Renal cortex interstitium (tissue), 11 donors: ENCODE data around the gene KCNT2. TPM values are rescaled to one million over a fixed set of nuclear protein-coding genes. Genes with fewer than 3 reads are reported as not detected.

ENCODE experiments used
- DNase-seq, 11 donors: peaks; one replicate each; pipeline ENCODE4 v3.0.0-alpha.2; 2013; ENCODE audit warnings: low read depth in 9 of 11, low spot score in 4 of 11; ENCODE audit errors: extremely low read depth in 1 of 11
- polyA plus RNA-seq, 3 donors: library from polyadenylated mRNA; unstranded; fragments of 120-200 nt; gene quantifications; one replicate each; pipeline ENCODE4 v1.2.1, GENCODE V29; 2013; ENCODE audit not compliant: insufficient read length in 3 of 3

KCNT2 gene
- polyA plus RNA-seq, 3 donors = 8.2 to 12.2 (median 11.2) TPM

DNA sequence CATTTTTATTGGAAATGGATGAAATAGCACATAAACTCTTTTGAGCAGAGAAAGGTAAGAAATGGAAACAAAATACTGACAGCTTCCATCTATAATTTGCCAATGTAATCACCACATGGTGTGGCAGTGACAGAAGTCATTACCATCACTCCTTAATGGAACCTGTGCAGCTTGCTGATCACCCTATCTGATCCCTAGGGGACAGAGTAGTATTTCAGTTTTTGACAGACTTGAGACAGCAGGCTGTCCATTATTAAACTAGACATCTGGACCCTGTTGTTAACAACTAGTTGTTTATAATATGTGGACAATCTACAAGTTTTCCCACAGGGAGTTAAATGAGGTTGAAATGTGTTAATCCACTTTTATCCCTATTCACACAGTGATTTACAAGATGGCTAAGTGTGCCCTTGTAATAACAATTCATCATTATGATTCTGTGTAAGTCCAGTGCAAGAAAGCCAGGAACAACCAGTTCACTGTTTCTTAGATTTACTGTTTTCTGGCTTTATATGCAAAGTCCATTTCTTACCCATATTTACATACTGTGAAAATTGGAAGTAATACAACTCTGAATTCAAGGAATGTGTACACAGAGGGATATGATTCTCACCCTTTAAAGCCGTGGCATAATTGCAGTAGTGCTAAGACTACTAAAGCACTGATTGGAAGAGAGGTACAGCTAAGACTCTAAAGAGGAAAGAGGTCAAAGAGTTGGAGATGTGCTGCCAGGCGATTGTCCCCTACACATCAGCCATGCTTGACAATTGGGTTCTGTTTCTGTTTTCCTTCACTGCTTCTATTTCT, 9.1 kb downstream of the KCNT2 start:
- no peak for DNase-seq

DNA sequence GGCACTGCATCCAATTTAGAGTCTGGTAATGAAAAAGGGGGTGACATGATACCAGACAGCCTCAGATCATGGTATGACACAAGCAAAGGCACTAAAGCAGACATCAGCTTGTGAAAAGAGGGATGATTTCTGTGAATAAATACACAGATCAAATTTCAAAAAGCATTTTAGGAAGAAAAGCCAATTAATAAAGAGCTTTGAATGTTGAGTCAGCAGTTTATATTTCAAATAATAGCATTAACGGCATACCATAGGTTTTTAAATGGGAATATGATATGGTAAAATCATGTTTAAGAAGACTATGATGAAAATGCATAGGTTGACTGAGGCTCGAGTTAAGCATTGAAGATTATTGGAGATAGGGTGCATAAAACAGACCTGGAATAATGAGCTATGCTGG, 13.5 kb downstream of the KCNT2 start:
- DNase-seq = no peak

DNA sequence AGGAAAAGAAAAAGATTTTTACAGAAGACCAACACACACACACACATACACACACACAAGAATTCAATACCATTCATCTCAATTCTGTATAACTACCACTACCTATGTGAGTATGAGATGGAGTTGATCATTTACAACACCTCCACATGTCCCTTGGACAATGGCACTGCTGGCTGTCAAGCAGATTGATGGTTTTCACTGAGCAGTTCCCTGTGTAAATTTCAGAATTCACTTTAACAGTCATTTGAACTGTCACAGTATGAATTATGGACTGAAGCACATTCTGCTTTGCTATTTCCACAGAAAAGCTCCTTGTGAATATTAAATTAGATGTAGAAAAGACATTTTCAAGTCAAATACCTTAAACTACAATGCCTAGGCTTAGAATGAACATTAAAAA, 14.3 kb downstream of the KCNT2 start:
- no peak for DNase-seq

DNA sequence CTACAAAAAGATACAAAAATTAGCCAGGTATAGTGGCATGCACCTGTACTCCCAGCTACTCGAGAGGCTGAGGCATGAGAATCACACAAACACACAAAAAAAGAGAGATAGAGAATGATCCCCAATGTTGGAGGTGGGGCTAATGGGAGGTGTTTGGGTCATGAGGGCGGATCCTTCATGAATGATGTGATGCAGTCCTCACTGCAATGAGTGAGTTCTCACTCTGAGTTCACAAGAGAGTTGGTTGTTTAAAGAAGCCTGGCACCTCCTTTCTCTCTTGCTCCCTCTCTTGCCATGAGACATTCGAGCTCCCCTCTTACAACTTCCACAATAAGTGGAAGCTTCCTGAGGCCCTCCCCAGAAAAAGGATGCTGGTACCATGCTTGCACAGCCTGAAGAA, 17.3 kb downstream of the KCNT2 start:
- DNase-seq = no peak

DNA sequence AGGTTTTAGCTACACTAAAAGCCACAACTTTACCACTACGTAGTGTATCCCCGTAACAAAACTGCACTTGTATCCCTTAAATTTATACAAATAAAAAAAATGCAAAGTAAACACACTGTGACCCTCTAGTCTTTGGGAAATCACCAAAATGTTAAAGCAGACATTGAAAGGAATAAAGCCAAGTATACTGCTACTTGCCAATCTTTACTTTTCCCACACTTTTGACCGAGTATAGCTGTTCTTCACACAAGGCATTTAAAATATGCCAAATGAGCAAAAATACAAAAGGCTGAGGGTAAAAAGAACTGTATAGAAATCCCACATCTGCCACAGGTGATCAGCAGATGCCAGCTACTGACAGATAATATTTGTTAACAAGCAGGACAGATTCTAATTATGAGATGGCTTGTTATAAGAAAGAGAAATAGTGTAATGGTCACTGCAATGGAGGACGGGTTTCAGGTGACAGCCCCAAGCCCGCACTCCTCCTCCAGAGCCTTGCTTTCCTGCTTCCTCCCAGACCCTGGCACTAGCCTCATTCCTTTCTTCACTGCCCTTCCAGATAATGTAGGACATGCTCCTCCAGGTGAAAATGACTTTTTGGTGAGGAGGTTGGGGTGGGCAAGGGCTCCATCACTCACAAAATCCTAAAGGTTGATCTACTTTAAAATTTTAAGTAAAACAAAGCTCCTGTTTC, 18.1 kb downstream of the KCNT2 start:
- no peak for DNase-seq

DNA sequence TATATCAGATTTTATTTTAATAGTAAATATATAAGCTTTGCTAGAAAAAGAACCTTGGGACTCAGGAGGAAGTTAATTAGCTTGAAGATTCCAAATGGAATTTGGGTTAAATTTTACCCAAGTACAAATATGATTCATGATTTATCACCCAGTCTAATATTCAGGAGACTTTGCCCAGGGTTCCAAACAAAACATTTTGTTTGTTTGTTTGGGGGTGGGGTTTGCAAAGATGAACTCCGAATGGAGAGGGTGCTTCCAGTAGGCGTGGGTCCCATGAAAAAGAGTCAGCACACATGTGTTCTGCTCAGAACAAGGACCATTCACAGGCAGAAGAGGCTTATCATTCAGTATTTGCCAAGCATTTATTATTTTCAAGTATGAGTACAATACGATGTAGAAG, 23.5 kb downstream of the KCNT2 start:
- DNase-seq = no peak

DNA sequence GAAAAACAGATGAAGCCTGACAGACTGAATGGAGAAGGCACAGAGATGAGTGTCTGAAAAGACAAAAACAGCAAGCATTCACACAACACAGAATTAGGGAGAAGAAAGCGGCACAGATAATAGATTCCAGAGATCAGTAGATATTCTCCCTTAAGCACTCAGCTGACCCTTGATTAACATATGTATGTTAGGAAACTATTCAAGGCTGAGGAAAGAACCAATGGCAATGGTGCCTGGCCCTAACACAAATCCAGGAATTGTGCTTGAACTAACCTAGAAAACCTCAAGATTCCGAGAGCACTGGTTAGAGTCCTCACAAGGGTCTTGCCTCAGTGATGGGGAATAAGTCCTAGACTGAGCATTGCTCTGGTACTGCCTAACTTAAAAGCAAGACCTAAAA, 30.9 kb downstream of the KCNT2 start:
- DNase-seq = no peak

DNA sequence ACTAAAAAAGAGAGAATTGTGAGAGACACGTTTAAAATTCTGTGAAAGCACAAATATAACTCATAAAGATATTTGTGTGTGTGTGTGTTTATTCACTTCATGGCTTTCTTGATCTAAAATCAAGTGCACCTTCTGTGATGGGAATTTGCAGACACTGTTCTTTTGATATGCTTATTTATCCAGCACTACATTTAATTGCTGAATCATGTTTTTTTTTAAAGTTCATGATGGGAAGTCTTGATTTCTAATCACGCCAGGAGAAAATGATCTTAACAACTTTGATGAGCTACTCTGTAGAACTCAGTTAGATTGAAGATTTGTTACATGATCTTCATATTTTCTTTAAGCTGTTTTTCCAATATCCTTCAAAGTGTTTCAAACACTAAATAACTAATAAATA, 35.0 kb downstream of the KCNT2 start:
- DNase-seq = no peak

DNA sequence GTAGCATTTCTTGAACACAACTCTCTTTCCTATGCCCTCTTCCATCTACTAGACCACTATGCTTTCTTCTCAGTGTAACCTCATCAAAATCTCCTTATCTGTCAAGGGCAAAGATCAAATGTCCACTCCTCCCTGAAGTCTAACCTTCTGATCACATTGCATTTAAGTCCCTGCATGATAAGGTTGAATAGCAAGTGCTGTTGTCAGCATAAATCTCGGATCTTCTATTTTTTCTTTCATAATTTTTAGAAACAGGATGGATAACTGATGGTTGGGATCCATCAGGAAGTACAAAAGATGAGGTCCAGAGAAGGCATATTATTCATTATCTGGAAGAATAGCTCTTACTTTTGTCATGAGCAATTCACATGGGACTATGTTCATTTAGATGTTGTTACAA, 41.0 kb downstream of the KCNT2 start:
- no peak for DNase-seq

DNA sequence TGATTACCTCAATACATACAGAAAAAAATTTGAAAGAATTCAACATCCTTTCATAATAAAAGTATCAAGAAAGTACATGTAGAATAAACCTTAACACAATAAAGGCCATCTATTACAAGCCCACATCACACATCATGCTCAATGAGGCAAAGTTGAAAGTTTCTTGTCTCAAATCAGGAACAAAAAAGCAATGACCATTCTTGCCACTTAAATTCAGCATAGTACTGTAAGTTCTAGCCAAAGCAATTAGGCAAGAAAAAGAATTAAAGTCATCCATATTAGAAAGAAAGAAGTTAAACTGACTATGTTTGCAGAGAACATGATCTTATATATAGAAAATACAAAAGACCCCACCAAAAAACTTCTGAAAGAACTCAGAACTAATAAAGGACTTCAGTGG, 44.5 kb downstream of the KCNT2 start:
- DNase-seq = no peak

DNA sequence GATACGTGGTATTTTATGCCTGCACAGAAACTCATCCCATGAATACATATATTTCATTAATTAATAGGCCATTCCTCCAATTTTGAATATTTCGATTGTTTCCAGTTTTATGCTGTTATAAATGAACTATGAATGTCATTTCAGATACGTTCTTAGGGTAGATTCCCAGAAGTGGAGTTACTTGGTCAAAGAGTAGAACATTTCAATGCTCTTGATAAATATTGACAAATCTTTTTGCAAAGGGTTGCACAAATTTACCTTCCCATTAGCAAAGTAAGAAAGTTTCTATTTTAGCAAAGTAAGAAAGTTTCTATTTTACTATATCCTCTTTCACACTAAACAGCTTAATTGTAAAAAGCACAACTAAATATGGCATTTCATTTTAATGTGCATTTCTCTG, 48.9 kb downstream of the KCNT2 start:
- DNase-seq = no peak

DNA sequence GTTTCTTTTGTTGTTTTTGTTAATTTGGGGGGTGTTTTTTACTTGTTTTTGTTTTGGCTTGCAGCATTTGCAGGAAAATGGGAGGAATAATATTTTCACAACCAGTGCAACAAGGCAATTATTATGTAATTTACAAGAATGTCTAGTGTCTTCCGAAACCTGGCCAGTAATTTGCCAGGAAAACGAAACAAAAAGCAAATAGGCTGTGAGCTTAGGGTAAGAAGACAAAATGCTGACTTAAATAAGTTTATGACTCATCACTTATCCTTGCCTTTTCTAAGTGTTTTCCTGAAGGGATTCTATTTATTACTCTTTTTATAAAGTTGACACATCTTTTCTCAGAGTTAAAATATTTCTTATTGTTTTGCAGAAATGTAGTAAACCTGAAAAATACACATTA, 49.8 kb downstream of the KCNT2 start:
- peak in 3 of 11 donors; percentile 1 to 6 (median 5) for DNase-seq

DNA sequence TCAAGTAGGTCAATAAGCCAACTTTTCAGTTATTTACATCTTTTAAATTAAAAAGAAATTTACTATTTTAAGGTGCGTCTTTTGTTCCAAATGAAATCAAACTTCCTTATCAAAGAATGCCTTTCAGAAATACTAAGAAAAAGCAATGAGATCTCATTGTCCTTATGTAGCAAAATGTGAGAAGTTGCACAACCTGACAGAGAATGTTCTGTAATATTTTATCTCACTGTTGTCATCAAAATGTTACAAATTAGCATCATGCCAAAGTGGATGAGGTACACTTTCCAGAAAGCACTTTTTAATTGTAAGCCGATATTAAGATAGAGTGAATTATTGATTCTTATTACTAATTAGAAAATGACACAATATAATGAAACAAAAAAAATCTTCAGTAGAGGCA, 50.4 kb downstream of the KCNT2 start:
- no peak for DNase-seq

DNA sequence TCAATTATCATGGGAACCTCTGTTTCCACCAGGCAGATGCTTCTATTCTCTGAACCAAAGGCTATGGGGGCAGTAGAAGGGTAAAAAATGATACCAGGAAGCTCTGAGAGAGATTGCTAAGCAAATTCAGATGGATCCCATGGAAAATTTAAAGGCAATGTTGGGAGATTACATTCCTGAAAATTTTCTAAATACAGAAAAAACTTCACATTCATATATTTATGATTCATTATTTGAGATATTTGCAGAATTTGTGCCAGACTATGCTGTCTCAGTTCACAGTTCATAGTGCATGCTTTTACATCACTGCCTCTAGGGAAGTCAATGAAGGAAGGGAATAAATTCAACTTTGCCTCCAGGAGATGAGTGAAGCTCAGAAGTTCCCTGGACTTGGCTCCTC, 57.5 kb downstream of the KCNT2 start:
- no peak for DNase-seq

DNA sequence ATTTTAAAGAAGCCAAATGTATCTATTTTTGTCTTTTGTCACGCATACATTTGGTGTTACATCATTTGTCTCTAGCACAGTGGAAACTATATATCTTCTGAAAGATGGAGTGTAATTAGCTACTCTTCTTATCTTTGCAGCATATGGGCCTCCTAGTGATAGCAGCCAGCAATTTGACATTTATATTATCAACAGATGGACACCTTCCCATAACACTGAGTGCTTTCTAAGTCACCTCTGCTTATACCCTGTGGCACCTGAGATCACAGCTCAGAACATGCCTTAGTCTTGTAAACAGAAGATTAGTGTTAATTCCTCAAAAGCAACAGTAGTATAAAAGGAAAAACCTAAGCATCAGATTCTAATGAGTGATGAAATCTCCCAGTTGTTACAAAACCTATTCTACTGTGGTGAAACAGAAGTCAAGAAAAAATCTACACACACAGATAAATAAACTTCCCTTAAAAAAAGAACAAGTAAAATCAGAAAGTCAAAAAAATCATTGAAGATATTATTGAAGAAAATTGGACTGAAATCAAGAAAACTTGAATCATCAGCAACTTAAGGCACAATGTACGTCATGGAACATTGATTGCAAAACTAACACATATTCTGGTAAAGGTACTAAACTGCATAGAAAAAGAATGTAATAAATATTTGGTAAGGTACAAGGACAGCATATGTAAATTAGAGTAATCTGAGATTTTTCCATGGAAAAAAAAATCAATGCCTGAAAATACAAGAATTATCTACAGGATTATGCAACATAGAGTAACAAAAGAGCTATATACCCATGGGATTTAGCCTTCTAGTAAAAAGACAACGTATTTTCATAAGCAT, 61.7 kb downstream of the KCNT2 start:
- DNase-seq = no peak

DNA sequence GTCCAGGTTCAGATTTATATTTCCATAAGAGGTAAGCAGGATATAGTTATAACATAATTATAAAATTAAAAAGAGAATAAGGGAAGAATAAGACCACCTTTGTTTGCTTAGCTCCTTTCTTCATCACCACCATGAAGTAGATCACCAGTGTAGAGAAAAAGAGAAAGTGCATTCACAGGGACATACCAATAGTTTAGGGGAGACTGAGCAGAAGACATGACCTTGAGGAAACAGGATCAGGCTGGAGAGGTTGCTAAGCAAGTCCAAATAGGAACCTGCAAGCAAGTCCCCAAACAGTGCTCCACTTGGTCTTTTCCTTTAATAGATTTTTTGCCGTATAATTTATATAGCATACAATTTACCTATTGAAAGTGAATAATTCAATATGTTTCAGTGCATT, 63.0 kb downstream of the KCNT2 start:
- DNase-seq = no peak

DNA sequence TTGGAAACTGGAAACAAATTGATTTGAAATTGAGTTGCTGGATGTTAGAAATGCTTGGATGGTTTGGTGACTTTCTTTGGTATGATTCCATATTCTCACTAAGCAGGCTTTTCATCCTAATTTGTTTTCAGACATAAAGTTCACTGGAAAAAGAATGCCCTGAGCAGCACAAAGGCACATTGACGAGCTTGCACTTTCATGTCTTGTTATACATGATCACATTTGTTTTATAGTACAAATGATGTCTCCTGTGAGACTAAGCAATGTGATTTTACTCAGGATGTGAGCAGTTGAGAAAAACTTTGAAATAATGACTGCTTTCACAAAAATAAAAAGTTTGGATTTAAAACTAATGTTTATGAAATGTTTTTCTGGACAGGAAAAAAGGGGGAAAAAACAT, 63.6 kb downstream of the KCNT2 start:
- DNase-seq = no peak

DNA sequence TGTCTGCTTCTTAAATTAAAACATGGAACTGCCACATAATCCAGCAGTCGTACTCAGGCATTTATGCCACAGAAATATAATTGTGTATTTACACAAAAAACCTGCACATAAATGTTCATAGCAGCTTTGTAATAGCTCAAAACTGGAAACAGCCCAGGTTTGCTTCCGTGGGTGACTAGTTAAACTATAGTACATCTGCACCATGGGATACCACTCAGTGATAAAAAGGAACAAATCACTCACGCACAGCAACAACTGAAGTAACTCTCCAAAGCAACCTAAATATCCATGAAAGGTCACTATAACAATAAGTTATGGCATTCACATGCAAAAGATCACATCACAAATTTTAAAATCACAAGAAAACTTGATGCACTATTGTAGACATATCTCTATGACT, 64.4 kb downstream of the KCNT2 start:
- no peak for DNase-seq

DNA sequence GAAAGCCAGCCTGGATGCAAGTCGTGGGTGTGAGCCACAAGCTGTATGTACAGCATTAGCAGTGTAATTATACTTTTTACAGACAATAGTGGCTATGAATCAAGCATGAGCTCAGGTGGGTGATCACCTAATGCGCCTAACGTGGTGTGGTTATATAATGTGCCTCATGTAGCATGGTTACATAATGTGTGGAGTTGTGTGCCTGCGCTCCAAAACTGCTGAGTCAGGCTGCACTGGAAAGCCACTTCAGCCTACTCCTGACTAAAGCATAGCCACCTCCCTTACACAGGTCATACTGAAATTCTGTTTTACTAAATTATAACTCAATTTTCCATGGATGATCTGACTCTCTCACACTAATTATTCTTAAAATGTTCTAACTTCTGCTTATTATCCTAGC, 69.8 kb downstream of the KCNT2 start:
- no peak for DNase-seq

DNA sequence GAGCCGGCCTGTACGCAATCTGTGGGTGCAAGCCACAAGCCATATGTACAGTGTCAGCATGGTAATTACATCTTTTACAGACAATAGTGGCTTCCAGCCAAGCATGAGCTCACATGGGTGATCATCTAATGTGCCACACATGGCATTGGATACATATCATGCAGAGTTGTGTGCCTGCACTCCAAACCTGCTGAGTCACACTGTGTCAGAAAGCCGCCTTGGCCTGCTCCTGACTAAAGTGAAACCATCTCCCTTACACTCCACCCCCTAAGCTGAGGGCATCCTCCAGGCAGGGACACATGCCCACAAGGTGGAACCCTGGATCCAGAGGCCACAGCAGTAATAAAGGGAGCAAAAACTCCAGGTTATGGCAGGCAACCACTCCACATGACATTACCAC, 72.5 kb downstream of the KCNT2 start:
- DNase-seq = peak in 3 of 11 donors; percentile 3 to 25 (median 22)
